Epithelial cell of esophagus (primary cell): ENCODE data around the gene ARMC10.
"Not testable (repeated sequence)": the region's sequence is repeated elsewhere in the genome, so short reads cannot be mapped to it uniquely, and the experiment has no call there.

Source experiments
- DNase-seq: peaks from one replicate; pipeline ENCODE4 v3.0.0; 2010; ENCODE audit warnings: low read depth
- H3K4me3 ChIP-seq: 2 replicates; pipeline ENCODE4 v1.5.1; 2011; ENCODE audit warnings: mild to moderate bottlenecking, low read length, control low read depth
- CTCF ChIP-seq: IDR thresholded peaks from 2 replicates; pipeline ENCODE4 v1.5.1; 2011; ENCODE audit warnings: low read depth, mild to moderate bottlenecking, low read length, control low read depth, inconsistent platforms; ENCODE audit not compliant: insufficient read depth; ENCODE audit errors: missing control alignments

ARMC10 gene

GRCh38 chr7:103079836-103080235 lies 4.9 kb downstream of the ARMC10 start:
- H3K4me3 ChIP-seq: no peak overlapping the region
- no peak for TF ChIP-seq CTCF
- no peak for DNase-seq

- no peak overlapping the region for H3K4me3 ChIP-seq
- no peak for DNase-seq
- no peak for TF ChIP-seq CTCF
Measured at GRCh38 chr7:103080923-103081322, 6.0 kb downstream of the ARMC10 start.

- no peak for DNase-seq
- no peak for TF ChIP-seq CTCF
- no peak overlapping the region for H3K4me3 ChIP-seq
Measured at GRCh38 chr7:103082497-103082896, 7.6 kb downstream of the ARMC10 start.

GRCh38 chr7:103083210-103083609 lies 8.3 kb downstream of the ARMC10 start:
- H3K4me3 ChIP-seq: no peak overlapping the region
- no peak for DNase-seq
- TF ChIP-seq CTCF: no peak

GRCh38 chr7:103092321-103092720 lies 17.4 kb downstream of the ARMC10 start:
- not testable (repeated sequence) for DNase-seq, H3K4me3 ChIP-seq

GRCh38 chr7:103093429-103093828 lies 18.5 kb downstream of the ARMC10 start:
- no peak for TF ChIP-seq CTCF
- peak; percentile 84 for DNase-seq
- no peak overlapping the region for H3K4me3 ChIP-seq

GRCh38 chr7:103094102-103094501 lies 19.2 kb downstream of the ARMC10 start:
- no peak for TF ChIP-seq CTCF
- no peak for DNase-seq
- no peak overlapping the region for H3K4me3 ChIP-seq

- H3K4me3 ChIP-seq, DNase-seq: not testable (repeated sequence)
Measured at GRCh38 chr7:103095558-103095957, 20.6 kb downstream of the ARMC10 start.
